HEK293T (cell line): ENCODE measurements around the gene ATG16L2.

Source experiments
- CTCF ChIA-PET: fragments of 350-600 bp; formaldehyde crosslinking; extraction: SDS; loops from one replicate; lab custom pipeline; 2021; ENCODE audit warnings: antibody characterized with exemption, inconsistent platforms; lab: Yijun Ruan, JAX
- POLR2A ChIA-PET: fragments of 350-600 bp; formaldehyde crosslinking; extraction: SDS; loops from one replicate; lab custom pipeline; 2020; ENCODE audit warnings: antibody characterized with exemption, inconsistent platforms; lab: Yijun Ruan, JAX
- DNase-seq: peaks from one replicate; pipeline ENCODE4 v3.0.0; 2012; ENCODE audit warnings: mixed read lengths; ENCODE audit errors: extremely low spot score
- ARNT ChIP-seq: fragments of 450-650 bp; IDR thresholded peaks from 2 replicates; pipeline ENCODE4 v1.6.1; 2017; ENCODE audit warnings: mild to moderate bottlenecking
- BHLHE40 ChIP-seq: fragments of 450-650 bp; IDR thresholded peaks from 2 replicates; pipeline ENCODE4 v1.6.1; 2016; ENCODE audit warnings: mild to moderate bottlenecking, moderate library complexity, borderline replicate concordance
- CTBP1 ChIP-seq: fragments of 450-650 bp; IDR thresholded peaks from 2 replicates; pipeline ENCODE4 v1.6.1; 2016; ENCODE audit warnings: borderline replicate concordance
- ELF4 ChIP-seq: fragments of 450-650 bp; IDR thresholded peaks from 2 replicates; pipeline ENCODE4 v1.6.1; 2017; ENCODE audit warnings: antibody characterized with exemption
- FOXA1 ChIP-seq: fragments of 450-650 bp; IDR thresholded peaks from 2 replicates; pipeline ENCODE4 v1.6.1; 2016; ENCODE audit warnings: mild to moderate bottlenecking
- FOXK2 ChIP-seq: fragments of 450-650 bp; IDR thresholded peaks from 2 replicates; pipeline ENCODE4 v1.6.1; 2016; ENCODE audit warnings: mild to moderate bottlenecking
- FOXM1 ChIP-seq: fragments of 450-650 bp; IDR thresholded peaks from 2 replicates; pipeline ENCODE4 v1.6.1; 2017; ENCODE audit warnings: mild to moderate bottlenecking, borderline replicate concordance
- HDGF ChIP-seq: fragments of 450-650 bp; IDR thresholded peaks from 2 replicates; pipeline ENCODE4 v1.6.1; 2017; ENCODE audit warnings: antibody characterized with exemption, borderline replicate concordance
- L3MBTL2 ChIP-seq: fragments of 450-650 bp; conservative IDR thresholded peaks from 2 replicates; pipeline ENCODE4 v1.6.1; 2016; ENCODE audit warnings: mild to moderate bottlenecking
- LEF1 ChIP-seq: fragments of 450-650 bp; IDR thresholded peaks from 2 replicates; pipeline ENCODE4 v1.6.1; 2017; ENCODE audit warnings: mild to moderate bottlenecking, borderline replicate concordance
- NFRKB ChIP-seq: fragments of 450-650 bp; IDR thresholded peaks from 2 replicates; pipeline ENCODE4 v1.6.1; 2016; ENCODE audit warnings: mild to moderate bottlenecking, moderate library complexity
- SP1 ChIP-seq: fragments of 450-650 bp; IDR thresholded peaks from 2 replicates; pipeline ENCODE4 v1.6.1; 2017
- SUZ12 ChIP-seq: fragments of 450-650 bp; IDR thresholded peaks from 2 replicates; pipeline ENCODE4 v1.6.1; 2016; ENCODE audit warnings: mild to moderate bottlenecking
- TARDBP ChIP-seq: fragments of 450-650 bp; IDR thresholded peaks from 2 replicates; pipeline ENCODE4 v1.6.1; 2016
- ZNF384 ChIP-seq: fragments of 450-650 bp; IDR thresholded peaks from 2 replicates; pipeline ENCODE4 v1.6.1; 2016
- TF ChIP-seq, protein P1 (sequence below): fragments of 450-650 bp; IDR thresholded peaks from 2 replicates; pipeline ENCODE4 v1.6.1; 2016

The ATG16L2 gene

GRCh38 chr11:72816404-72816990, 2.3 kb downstream of the ATG16L2 start:
- POLR2A ChIA-PET, result no interaction called here
- CTCF ChIA-PET, result no interaction called here
- DNase-seq, result no peak
- TF ChIP-seq TARDBP (no peak), L3MBTL2 (no peak), ZNF384 (no peak), HDGF (no peak), FOXK2 (no peak), CTBP1 (no peak), SP1 (no peak), BHLHE40 (no peak), FOXA1 (no peak)

DNA sequence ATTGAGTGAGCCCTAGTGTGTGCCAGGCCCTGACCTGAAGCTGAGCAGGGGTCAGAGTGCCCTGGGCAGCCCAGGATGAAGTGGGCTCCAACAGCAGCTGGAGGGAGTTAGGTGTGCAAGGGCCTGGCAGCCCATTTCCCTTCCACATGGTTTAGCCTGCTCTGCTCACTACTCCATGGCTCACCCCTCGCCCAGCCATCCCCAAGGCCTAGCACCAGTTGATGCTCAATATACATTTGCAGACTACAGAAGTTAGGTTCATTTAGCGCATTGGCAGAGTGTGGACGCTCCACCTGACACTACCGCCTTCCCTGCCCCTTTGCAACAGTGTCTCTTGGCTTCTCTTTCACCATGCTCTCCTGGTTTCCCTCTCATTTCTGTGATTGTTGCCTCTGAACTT, 3.8 kb downstream of the ATG16L2 start:
- ChIA-PET CTCF (no interaction called here), POLR2A (no interaction called here)
- no peak for DNase-seq
- TF ChIP-seq CTBP1 (no peak), SUZ12 (no peak), ARNT (no peak), FOXK2 (no peak), BHLHE40 (no peak), NFRKB (no peak), TARDBP (no peak), LEF1 (no peak), HDGF (no peak)
- TF ChIP-seq, protein P1, sequence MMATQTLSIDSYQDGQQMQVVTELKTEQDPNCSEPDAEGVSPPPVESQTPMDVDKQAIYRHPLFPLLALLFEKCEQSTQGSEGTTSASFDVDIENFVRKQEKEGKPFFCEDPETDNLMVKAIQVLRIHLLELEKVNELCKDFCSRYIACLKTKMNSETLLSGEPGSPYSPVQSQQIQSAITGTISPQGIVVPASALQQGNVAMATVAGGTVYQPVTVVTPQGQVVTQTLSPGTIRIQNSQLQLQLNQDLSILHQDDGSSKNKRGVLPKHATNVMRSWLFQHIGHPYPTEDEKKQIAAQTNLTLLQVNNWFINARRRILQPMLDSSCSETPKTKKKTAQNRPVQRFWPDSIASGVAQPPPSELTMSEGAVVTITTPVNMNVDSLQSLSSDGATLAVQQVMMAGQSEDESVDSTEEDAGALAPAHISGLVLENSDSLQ, result no peak

GRCh38 chr11:72818971-72819370, 4.8 kb downstream of the ATG16L2 start:
- no peak for DNase-seq
- TF ChIP-seq ZNF384 (no peak), FOXM1 (no peak), ARNT (no peak), FOXK2 (no peak), NFRKB (no peak), BHLHE40 (no peak), L3MBTL2 (no peak), ELF4 (no peak), SP1 (no peak), HDGF (no peak), LEF1 (no peak), CTBP1 (no peak)
- TF ChIP-seq, protein P1, result no peak
- CTCF ChIA-PET, result interaction anchor here (0.9 kb wide), 1 partner anchor 94 kb away, joined by 4 read pairs; no protein-coding TSS in a partner anchor
- POLR2A ChIA-PET, result no interaction called here

- no peak for TF ChIP-seq FOXM1
- no peak for TF ChIP-seq ARNT
- no peak for TF ChIP-seq ELF4
- TF ChIP-seq FOXA1, result no peak
- no peak for TF ChIP-seq BHLHE40
- no peak for TF ChIP-seq SUZ12
- TF ChIP-seq L3MBTL2, result no peak
- TF ChIP-seq LEF1, result no peak
- TF ChIP-seq TARDBP, result no peak
- no peak for TF ChIP-seq ZNF384
- TF ChIP-seq CTBP1, result no peak
- no peak for TF ChIP-seq HDGF
- TF ChIP-seq, protein P1, result no peak
- no peak for TF ChIP-seq FOXK2
- no peak for TF ChIP-seq NFRKB
- no peak for TF ChIP-seq SP1
- POLR2A ChIA-PET, result interaction anchor here (1.5 to 1.6 kb wide), 2 partner anchors 27 to 28 kb away, joined by 3 read pairs; partner anchors contain the start of gene STARD10
- CTCF ChIA-PET, result no interaction called here
- no peak for DNase-seq
Measured at GRCh38 chr11:72820439-72821139, 6.4 kb downstream of the ATG16L2 start.

GRCh38 chr11:72821221-72821919, 7.2 kb downstream of the ATG16L2 start:
- DNase-seq, result no peak

More at GRCh38 chr11:72821221-72821919, 7.2 kb downstream of the ATG16L2 start:
- ChIA-PET CTCF (no interaction called here), POLR2A (interaction anchor here (0.9 to 1.6 kb wide), 5 partner anchors 8 to 321 kb away, joined by 3 read pairs; partner anchors contain the start of genes FCHSD2 and STARD10)
- TF ChIP-seq FOXK2 (no peak), HDGF (no peak), BHLHE40 (no peak), TARDBP (no peak), L3MBTL2 (no peak), ZNF384 (no peak), FOXA1 (no peak), SUZ12 (no peak), SP1 (no peak), ELF4 (no peak), NFRKB (no peak), CTBP1 (no peak), ARNT (no peak), LEF1 (no peak), FOXM1 (no peak)
- TF ChIP-seq, protein P1, result no peak
